Raji (cell line): ENCODE data around the gene MINK1.

Experiments
- POLR2A ChIP-seq: IDR thresholded peaks from 2 replicates; pipeline ENCODE4 v1.6.1; 2011; ENCODE audit warnings: low read depth, low read length, control low read depth; ENCODE audit not compliant: insufficient read depth

MINK1 gene

DNA sequence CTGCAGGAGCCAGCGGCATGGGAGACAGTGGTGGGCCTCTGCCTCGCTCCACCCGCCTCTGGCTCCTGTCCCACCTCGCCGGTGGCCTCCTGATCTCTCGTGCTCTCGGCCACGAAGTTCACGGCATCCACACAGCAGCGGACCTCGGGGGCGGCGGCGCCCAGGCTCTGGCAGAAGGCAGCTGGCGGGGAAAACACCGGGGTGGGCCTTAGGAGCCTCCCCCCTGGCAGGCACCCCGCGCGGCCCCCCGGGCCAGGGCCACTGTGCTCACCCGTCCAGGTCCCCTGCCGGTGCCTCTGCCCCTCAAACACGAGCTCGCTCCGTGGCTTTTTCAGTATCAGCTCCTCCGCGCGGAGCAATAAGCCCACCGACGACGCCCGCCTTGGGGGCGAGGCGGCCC, 65.8 kb downstream of the MINK1 start:
- TF ChIP-seq POLR2A, result no peak

DNA sequence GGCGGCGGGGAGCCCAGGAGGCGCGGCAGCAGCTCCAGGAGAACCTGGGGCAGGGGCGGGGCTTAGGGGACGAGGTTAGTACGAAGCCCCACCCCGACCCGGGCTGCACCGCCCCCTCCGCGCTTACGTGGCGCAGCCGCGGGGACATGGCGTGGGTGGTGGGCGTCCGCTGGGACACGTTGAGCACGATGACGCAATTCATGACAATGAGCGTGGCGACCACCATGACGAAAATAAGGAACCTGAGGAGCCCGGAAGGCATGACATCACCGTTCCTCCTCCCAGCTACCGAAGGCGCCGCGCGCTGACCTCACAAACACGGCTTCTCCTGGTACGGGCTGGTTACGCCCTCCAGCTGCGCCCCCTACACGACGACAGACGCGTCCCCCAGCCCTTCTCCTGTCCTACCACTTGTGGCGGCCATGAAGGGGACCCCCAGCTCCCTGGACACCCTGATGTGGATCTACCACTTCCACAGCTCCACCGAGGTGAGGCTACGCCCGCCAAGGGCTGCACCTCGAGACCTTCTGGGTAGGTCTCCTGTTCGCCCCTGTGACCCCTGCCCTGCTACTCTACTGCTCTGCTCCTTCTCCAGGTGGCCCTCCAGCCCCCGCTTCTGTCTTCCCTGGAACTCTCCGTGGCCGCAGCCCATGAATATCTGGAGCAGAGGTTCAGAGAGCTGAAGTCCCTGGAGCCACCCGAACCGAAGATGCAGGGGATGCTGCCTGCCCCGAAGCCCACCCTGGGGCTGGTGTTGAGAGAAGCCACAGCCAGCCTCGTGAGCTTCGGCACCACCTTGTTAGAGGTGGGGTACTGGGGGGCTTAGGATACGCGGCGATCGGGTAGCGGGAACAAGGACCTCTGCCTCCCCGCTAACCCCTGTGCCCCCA, 66.4 kb downstream of the MINK1 start, which contains the start of gene C17orf107:
Gene C17orf107 (plus strand): TSS at position 196 of the 890 bp plus-strand sequence. CDS start 227 bp downstream, at position 423.
- TF ChIP-seq POLR2A, result no peak

DNA sequence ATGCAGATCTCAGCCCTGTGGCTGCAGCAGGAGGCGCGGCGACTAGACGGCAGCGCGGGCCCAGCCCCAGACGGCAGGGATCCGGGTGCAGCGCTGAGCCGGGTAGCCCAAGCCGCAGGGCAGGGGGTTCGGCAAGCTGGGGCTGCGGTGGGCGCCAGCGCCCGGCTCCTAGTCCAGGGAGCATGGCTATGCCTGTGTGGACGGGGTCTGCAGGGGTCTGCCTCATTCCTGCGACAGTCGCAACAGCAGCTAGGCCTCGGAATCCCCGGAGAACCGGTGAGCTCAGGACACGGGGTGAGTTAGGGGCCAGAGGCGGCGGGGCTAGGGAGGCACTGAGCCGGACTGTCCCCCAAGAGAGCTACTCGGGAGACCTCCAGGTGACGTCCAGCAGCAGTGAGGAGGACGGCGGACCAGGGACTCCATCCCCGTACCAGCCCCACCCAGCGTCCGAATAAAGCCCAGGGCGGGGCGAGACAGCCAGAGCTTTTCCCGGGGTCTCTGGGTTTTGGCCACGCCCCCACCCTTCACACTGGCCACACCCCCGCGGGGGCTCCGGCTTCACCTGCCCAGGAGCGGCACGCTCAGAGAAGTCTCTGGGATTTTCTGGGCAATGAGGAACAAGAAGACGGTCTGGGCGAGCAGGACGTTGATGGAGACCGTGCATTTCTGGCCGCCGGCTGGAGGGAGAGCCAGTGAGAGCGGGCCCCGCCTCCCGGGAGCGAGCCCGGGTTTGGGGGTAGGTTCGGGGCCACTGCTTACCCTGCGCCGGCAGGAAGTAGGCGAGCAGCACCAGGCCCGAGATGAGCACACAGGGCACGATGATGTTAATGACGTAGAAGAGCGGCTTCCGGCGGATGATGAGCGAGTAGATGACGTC, 67.3 kb downstream of the MINK1 start:
- no peak for TF ChIP-seq POLR2A

DNA sequence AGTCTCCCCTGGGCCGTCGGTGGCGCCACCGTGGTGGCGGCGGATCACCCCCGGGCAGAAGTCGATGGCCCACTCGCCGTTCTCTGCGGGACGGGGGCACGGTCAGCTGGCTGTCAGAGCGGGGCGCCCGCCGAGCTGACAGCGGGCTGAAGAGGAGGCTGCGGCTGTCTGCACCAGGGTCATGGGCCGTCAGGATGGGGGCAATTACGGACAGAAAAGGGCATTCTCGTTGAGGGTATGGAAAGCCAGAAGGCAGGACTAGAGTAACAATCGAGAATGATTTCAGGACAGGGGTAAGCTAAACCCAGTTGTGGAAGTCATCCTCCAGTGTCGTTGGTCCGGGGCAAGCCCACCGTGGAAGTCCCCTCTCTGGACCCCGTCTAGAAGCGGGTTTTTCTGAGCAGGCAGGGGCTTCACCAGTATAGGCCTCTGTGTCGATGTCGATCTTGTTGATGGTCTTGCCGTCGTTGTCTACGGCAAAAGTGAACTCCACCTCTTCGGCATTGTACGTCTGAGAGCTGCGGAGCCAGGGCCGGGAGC, 68.0 kb downstream of the MINK1 start:
- TF ChIP-seq POLR2A, result no peak

DNA sequence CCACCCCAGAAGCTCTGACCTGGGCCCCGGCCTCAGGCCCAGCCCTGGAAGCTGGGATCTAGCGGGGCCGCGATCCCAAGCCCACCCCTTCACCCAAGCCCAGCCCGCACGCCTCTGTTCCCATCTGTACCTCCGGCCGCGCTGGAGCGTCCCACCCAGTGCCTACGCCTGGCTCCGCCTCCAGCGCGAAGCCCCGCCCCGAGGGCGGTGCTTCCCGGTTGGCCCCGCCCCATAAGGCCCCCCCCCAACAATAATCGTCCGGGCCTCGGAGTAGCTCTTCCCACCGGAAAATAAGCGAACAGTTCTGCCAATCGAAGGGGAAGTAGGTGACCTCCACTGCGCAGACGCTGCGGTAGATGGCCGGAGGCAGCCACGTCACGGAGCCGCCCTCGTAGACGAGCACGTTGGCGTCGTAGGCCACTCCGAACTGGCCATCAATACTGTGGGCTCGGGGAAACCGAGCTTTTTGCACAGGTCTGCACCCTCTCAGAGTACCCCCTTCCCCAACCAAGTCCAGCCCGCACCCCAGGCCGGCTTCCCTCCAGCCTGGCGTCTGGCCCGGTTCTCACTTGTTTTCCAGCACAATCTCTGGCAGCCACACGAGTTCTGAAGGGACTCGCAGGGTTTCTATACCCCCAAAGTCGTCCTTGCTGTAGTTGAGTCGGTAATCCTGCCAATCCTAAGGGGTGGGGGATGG, 68.7 kb downstream of the MINK1 start:
- no peak for TF ChIP-seq POLR2A

DNA sequence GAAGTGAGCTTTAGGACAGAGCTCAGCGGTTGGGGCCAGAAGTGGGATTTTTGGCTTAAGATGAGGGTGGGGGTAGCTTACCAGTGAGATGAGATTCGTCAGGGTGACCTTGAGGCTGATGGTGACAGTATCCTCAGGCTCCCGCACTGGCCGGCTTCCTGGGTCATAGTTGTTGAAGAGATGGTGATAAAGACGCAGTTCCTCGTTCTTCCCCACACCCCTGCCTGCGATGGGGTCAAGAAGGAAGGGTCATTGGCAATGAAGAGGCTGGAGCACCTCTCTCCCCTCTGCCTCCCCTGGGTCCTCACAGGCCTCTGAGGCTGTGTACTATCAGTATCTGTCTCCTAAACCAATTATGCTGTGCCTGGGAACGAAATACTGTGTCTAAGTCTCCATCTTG, 69.4 kb downstream of the MINK1 start:
- TF ChIP-seq POLR2A, result no peak

DNA sequence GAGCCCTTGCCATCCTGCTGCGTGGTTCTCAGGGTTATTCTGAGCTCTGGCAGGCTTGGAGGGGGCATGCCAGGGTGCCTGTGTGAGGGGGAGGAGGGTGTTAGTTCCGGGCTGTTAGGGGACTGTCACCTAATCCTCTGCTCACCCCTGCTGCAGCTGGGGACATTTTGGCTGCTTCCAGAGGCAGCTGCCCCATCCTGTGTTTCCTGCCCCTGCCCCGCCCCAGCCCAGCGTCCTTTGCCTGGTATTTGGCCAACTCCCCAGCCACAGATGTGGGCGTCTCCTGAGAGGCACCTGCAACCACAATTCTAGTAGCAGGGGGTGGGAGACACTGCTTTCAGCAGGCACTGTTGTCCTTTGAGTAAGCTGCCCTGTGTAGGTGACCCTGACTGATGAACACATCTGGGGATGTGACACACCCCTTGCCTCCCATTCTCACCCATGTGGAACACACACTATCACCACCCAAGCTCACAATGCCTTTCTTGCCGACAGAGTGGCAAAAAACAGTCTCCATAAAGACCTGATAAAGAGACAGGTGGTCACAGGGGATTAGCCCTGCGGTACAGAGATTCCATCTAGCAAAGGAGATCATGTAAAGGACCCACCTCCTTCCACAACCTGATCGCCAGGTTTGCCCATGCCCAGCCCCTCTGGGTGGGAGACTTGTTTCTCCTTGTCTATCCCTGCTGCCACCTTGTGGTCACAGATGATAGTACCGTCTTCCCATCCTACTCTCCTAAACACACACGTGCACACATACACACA, 70.1 kb downstream of the MINK1 start, which contains the start of gene CHRNE:
Gene CHRNE (minus strand): TSS at position 48 of the 768 bp plus-strand sequence. CDS start 35 bp downstream, at position 13.
- TF ChIP-seq POLR2A, result no peak

DNA sequence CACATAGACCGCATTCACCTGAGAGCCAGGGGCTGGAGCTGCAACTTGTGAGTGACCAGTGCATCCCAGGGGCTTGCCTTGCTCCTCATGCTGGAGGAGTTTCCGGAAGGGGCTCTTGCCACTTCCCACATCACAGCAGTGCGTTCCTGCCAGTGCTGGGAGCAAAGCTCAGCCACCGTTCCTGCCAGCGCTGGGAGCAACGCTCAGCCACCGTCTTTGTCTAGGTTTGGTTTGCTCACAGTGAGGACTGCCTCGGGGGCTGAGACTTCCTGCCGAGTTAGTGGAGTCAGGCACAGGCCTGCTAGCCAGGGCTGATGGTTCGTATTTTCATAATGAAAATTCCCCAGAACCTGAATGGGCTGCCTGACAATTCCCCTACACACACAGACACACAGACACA, 75.2 kb downstream of the MINK1 start:
- TF ChIP-seq POLR2A, result no peak

DNA sequence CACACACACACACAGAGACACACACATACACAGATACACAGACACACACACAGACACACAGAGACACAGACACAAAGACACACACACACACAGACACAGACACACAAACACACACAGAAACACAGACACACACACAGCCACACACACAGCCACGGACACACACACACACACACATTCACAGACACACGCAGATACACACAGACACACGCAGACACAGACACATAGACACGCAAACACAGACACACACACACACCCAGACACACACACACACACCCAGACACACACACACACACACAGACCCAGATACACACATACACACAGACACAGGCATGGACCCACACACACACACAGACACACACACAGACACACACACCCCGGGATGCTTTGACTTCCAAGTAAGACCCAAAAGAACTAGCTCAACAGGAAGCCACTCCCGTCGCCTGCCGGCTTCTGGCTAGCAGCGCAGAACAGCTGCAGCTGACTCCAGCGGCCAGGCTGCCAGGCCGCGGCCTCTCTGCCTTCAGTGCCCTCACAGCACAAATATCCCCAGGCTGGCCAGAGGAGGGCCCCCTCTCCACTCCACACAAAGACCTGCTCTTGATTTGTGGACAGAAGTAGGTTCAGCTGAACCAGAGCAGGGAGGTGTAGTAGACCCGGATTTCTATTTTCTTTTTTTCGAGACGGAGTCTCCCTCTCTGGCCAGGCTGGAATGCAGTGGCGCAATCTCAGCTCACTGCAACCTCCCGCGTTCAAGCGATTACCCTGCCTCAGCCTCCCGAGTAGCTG, 75.8 kb downstream of the MINK1 start:
- TF ChIP-seq POLR2A, result no peak

DNA sequence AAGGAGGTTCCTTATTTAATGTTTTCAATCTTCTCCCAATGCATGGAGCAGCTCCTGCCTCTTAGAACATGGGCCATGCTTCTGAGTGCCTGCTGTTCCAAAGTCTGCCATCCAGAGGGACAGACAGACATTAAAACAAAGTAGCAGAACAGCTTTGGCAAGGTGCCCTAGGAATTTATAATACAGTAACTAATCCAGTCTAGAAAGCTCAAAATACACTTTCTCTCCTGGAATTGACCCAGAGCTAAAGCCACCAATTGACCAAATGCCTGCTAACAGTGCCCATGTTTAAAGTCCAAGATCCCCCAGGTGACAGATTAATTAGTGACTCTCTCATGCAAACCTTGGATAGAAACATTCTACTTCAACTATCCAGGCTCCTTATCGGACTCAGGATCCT, 80.9 kb downstream of the MINK1 start:
- no peak for TF ChIP-seq POLR2A

DNA sequence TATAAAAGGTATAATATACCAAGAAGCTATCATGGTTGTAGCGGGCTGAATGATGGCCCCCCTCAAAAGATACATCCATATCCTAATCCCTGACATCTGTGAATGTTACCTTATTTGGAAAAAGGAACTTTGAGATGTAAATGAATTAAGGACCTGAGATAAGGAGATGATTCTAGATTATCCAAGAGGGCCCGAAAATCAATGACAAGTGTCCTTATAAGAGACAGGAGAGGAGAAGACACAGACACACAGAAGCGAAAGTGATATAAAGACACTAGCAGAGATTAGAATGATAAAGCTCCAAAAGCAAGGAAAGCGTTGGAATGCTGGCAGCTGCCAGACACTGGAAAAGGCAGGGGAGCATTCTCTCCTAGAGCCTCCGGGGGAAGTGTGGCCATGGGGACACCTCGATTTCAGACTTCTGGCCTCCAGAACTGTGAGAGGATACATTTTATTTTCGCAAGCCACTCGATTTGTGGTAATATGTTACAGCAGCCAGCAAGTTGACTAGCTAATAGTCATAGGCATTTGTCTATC, 86.4 kb downstream of the MINK1 start:
- TF ChIP-seq POLR2A, result no peak

DNA sequence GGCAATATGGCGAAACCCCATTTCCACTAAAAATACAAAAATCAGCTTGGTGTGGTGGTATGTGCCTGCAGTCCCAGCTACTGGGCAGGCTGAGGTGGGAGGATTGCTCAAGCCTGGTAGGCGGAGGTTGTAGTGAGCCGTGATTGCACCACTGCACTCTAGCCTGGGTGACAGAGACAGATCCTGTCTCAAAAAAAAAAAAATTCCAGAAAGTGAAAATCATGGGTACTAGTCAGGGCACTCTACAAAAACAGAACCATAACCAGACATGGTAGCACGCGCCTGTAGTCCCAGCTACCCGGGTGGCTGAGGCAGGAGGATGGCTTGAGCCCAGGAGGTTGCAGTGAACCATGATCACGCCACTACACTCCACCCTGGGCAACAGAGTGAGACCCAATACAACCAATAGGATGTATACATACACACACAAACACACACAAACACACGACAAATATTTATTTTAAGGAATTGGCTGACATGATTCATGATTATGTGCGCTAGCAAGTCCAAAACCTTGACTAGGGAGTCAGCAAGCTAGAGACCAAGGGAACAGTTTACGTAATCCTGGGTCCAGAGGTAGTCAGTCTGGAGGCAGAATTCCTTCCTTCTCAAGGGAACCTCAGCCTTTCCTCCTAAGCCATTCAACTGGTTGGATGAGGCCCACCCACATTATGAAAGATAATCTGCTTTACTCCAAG, 87.4 kb downstream of the MINK1 start:
- no peak for TF ChIP-seq POLR2A
